Vagina (tissue), 2 donors: Measurements from ENCODE around the gene AGFG1. TPM values are rescaled to one million over a fixed set of nuclear protein-coding genes. Genes with fewer than 3 reads are reported as not detected.

Experiments
- DNase-seq, 2 donors: peaks; one replicate each; pipeline ENCODE4 v3.0.0-alpha.2; 2017; ENCODE audit errors: extremely low spot score in 2 of 2
- H3K27ac ChIP-seq: fragments of 200-600 bp; sonication (generic); one replicate; pipeline ENCODE4 v1.5.1; 2019
- H3K27me3 ChIP-seq: fragments of 200-600 bp; sonication (generic); one replicate; pipeline ENCODE4 v1.5.1; 2019
- H3K36me3 ChIP-seq, 2 donors: fragments of 200-600 bp; sonication (generic); one replicate each; pipeline ENCODE4 v1.5.1; 2017 to 2019
- H3K4me1 ChIP-seq: fragments of 200-600 bp; sonication (generic); one replicate; pipeline ENCODE4 v1.5.1; 2019
- H3K4me3 ChIP-seq, 2 donors: fragments of 200-600 bp; sonication (generic); 1 replicate in 1 of 2; 2 replicates in 1 of 2; pipeline ENCODE4 v1.5.1; 2016 to 2019
- H3K9me3 ChIP-seq: fragments of 200-600 bp; sonication (generic); one replicate; pipeline ENCODE4 v1.5.1; 2019
- POLR2A ChIP-seq, 2 donors: fragments of 450-650 bp; IDR thresholded peaks; one replicate each; pipeline ENCODE4 v1.6.1; 2017; ENCODE audit warnings: antibody characterized with exemption in 2 of 2, mild to moderate bottlenecking in 2 of 2, moderate library complexity in 2 of 2
- POLR2AphosphoS5 ChIP-seq, 2 donors: sonication (generic); formaldehyde crosslinking; IDR thresholded peaks; one replicate each; pipeline ENCODE4 v1.9.0; 2017; ENCODE audit warnings: antibody characterized with exemption in 2 of 2, mild to moderate bottlenecking in 2 of 2, low read depth in 1 of 2; ENCODE audit not compliant: insufficient read depth in 1 of 2
- intact Hi-C: fragments of 100-400 bp; cut with DNase I; formaldehyde crosslinking; loops from one replicate; pipeline ENCODE4 v1.15.1; 2023
- total RNA-seq: library from RNA; depleted of rRNA; stranded (reverse); fragments of >200 nt; gene quantifications from one replicate; pipeline ENCODE4 v1.2.3, GENCODE V29; 2016
- TF ChIP-seq, protein P1 (sequence below), 3 experiments: fragments of 450-650 bp in 2 of 3; fragments of 200-600 bp in 1 of 3; sonication (generic) in 1 of 3; IDR thresholded peaks; one replicate each; pipeline ENCODE4 v1.5.1; 2017 to 2019; ENCODE audit warnings: antibody characterized with exemption in 3 of 3, mild to moderate bottlenecking in 2 of 3, moderate library complexity in 2 of 3

Gene AGFG1
- total RNA-seq, 1 donor from 2014 or later: 53.3 TPM

DNA sequence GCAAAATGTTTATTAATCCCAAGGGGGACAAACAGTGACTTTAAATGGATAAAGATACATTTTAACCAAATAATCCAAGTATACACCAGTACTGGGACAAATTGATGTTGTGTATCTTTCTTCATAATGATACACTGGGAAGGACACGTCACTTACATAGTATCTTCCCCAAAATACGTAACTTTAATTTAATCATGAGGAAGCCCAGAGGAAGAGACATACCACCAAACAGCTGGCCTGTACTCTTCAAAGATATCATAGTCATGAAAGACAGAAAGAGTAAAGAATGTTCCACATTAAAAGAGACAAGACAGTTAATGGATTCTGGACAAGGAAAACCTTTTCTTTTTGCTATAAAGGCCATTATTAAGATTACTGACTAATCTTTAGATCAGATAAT lies 37.1 kb downstream of the AGFG1 start:
- H3K27me3 ChIP-seq: no peaks in the 10 kb centered on the region
- H3K27ac ChIP-seq: no peak overlapping the region
- TF ChIP-seq POLR2AphosphoS5 (IDR thresholded peaks at IDR 0.05; ENCODE audit: insufficient read depth in 1 of 2, low read depth in 1 of 2) (no peak), POLR2A (IDR thresholded peaks at IDR 0.05) (no peak)
- TF ChIP-seq, protein P1, sequence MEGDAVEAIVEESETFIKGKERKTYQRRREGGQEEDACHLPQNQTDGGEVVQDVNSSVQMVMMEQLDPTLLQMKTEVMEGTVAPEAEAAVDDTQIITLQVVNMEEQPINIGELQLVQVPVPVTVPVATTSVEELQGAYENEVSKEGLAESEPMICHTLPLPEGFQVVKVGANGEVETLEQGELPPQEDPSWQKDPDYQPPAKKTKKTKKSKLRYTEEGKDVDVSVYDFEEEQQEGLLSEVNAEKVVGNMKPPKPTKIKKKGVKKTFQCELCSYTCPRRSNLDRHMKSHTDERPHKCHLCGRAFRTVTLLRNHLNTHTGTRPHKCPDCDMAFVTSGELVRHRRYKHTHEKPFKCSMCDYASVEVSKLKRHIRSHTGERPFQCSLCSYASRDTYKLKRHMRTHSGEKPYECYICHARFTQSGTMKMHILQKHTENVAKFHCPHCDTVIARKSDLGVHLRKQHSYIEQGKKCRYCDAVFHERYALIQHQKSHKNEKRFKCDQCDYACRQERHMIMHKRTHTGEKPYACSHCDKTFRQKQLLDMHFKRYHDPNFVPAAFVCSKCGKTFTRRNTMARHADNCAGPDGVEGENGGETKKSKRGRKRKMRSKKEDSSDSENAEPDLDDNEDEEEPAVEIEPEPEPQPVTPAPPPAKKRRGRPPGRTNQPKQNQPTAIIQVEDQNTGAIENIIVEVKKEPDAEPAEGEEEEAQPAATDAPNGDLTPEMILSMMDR (IDR thresholded peaks at IDR 0.05): no peak
- no peaks in the 10 kb centered on the region for H3K36me3 ChIP-seq
- H3K4me3 ChIP-seq: no peak overlapping the region
- DNase-seq: no peak
- H3K4me1 ChIP-seq: peaks cover 62% of the 10 kb centered on the region
- no peaks in the 10 kb centered on the region for H3K9me3 ChIP-seq
- intact Hi-C loops: no loop called here

DNA sequence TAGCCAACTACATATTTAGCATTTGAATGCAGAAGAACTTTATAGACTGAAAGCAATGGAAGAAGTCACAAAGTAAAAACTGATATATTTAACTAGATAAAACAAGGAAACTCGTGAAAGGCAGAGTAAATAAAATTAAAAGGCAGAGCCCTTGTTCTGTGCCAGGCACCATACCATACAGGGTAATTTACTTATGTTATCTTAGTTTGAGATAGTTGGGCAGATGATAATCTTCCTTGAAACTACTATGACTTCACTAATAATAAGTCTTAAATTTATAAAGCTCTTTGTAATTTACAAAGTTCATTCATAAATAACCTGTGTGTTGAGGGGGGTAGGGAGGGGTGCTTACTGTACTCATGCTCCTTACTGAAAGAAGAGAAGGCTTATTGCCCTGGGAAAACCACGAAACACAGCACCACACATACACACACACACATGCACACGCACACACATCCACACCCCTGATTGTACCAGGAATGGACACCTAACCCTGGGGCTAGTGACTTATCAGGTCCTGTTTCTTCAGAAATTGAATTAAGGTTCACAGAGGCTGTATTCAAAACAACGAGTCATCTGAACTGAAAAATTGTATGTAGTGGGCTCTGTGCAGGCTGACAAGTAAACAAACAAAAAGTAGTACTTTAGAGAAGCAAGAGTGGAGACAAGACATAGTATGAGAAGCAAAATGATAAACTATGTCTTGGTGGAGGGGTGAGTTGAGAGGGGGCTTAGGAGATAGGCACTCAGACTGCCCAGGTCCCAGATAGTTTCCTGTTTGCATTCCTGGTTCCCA lies 38.1 kb downstream of the AGFG1 start:
- Histone ChIP-seq H3K36me3 (no peaks in the 10 kb centered on the region), H3K4me1 (peaks cover 54% of the 10 kb centered on the region)
- intact Hi-C loops: no loop called here

DNA sequence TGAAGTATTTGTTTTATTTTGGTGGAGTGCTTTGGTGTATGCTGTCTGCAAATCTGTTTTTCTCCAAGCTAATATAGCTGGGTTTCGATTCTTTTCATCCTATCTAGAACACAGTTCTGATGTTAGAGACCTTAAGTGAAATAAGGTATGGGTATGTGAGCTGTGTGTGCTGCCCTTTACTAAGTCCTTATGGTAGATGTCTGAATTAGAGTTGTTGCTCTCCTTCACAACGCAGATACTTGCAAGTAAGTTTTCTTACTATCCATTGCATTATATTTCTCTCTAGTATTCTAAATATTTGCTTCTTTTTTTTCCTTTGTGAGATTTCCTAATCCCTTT lies 38.6 kb downstream of the AGFG1 start:
- TF ChIP-seq POLR2A (IDR thresholded peaks at IDR 0.05) (no peak), POLR2AphosphoS5 (IDR thresholded peaks at IDR 0.05; ENCODE audit: insufficient read depth in 1 of 2, low read depth in 1 of 2) (no peak)
- TF ChIP-seq, protein P1 (IDR thresholded peaks at IDR 0.05): no peak
- Histone ChIP-seq H3K9me3 (no peaks in the 10 kb centered on the region), H3K4me1 (peaks cover 49% of the 10 kb centered on the region), H3K36me3 (no peaks in the 10 kb centered on the region), H3K4me3 (no peak overlapping the region), H3K27ac (no peak overlapping the region), H3K27me3 (no peaks in the 10 kb centered on the region)
- intact Hi-C loops: no loop called here
- DNase-seq: no peak

More for the DNA sequence above, 38.1 kb downstream of the AGFG1 start:
- TF ChIP-seq, protein P1 (IDR thresholded peaks at IDR 0.05): no peak
- TF ChIP-seq POLR2A (IDR thresholded peaks at IDR 0.05): no peak
- no peak for TF ChIP-seq POLR2AphosphoS5 (IDR thresholded peaks at IDR 0.05; ENCODE audit: insufficient read depth in 1 of 2, low read depth in 1 of 2)
- Histone ChIP-seq H3K27ac (no peak overlapping the region), H3K9me3 (no peaks in the 10 kb centered on the region), H3K4me3 (no peak overlapping the region), H3K27me3 (no peaks in the 10 kb centered on the region)
- no peak for DNase-seq

DNA sequence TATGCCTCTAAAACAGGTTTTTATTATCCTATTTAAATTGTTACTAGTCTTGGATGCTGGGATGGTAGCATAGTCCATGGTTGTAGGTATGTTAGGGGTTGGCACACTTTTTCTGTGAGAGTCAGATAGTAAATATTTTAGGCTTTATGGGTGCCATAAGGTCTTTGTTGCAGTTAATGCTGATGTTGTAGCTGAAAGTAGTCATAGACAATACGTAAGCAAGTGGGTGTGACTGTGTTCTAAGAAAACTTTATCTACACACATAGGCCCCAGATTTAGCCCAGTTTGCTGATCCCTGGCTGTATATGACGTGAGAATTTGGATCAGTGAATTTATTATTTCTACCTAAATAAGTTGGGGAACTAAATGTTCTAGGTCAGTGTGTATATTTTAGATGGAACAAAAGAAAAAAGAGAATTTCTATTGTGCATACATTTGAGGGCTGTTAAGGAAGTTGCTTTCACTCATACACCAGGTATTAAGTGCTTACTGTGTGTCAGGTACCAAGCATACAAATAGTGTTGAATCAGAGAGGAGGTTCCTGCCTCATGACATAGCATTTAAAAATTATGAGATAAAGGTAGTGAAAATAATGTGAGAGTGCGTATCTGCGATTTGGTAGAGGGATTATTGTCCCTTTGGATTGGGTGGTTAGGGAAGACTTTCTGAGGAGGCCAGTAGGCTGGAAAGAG lies 39.4 kb downstream of the AGFG1 start:
- no peak overlapping the region for H3K4me3 ChIP-seq
- intact Hi-C loops: no loop called here
- peaks cover 49% of the 10 kb centered on the region for H3K4me1 ChIP-seq
- no peaks in the 10 kb centered on the region for H3K27me3 ChIP-seq
- no peaks in the 10 kb centered on the region for H3K9me3 ChIP-seq
- TF ChIP-seq, protein P1 (IDR thresholded peaks at IDR 0.05): no peak
- TF ChIP-seq POLR2AphosphoS5 (IDR thresholded peaks at IDR 0.05; ENCODE audit: insufficient read depth in 1 of 2, low read depth in 1 of 2) (no peak), POLR2A (IDR thresholded peaks at IDR 0.05) (no peak)
- DNase-seq: no peak
- H3K27ac ChIP-seq: no peak overlapping the region
- H3K36me3 ChIP-seq: no peaks in the 10 kb centered on the region

DNA sequence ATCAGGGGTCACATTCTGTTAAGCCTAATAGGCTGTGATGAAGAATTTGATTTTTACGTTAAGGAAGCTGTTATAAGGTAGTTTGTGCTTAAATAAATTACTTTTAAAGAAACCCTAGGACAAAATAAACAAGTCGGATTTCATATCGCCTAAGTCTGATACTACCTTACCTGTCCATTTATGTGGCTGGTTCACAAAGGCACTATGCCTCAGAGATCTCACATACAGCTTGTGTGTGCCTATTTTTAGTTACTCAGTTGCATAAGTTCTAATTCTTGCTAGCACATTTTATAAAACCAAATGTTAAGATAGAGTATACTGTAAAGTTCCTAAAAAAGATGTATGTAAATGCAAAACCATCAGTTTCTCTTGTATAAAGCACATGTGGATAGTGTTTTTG lies 40.0 kb downstream of the AGFG1 start:
- no peaks in the 10 kb centered on the region for H3K9me3 ChIP-seq
- no peaks in the 10 kb centered on the region for H3K36me3 ChIP-seq
- H3K4me3 ChIP-seq: no peak overlapping the region
- no peak for DNase-seq
- intact Hi-C loops: no loop called here
- H3K4me1 ChIP-seq: peaks cover 49% of the 10 kb centered on the region
- H3K27ac ChIP-seq: no peak overlapping the region
- TF ChIP-seq, protein P1 (IDR thresholded peaks at IDR 0.05): no peak
- TF ChIP-seq POLR2A (IDR thresholded peaks at IDR 0.05): no peak
- TF ChIP-seq POLR2AphosphoS5 (IDR thresholded peaks at IDR 0.05; ENCODE audit: insufficient read depth in 1 of 2, low read depth in 1 of 2): no peak
- no peaks in the 10 kb centered on the region for H3K27me3 ChIP-seq
